ELF-1 (cell line): ENCODE data around the gene NOTCH1.
"Not testable (repeated sequence)": the region's sequence is repeated elsewhere in the genome, so short reads cannot be mapped to it uniquely, and the experiment has no call there.

ENCODE experiments used
- DNase-seq: peaks from one replicate; pipeline ENCODE4 v3.0.0-alpha.2; 2016; ENCODE audit warnings: low read depth, low spot score

The NOTCH1 gene

GRCh38 chr9:136564379-136564988 is 18.6 kb upstream of the NOTCH1 start:
- no peak for DNase-seq

DNA sequence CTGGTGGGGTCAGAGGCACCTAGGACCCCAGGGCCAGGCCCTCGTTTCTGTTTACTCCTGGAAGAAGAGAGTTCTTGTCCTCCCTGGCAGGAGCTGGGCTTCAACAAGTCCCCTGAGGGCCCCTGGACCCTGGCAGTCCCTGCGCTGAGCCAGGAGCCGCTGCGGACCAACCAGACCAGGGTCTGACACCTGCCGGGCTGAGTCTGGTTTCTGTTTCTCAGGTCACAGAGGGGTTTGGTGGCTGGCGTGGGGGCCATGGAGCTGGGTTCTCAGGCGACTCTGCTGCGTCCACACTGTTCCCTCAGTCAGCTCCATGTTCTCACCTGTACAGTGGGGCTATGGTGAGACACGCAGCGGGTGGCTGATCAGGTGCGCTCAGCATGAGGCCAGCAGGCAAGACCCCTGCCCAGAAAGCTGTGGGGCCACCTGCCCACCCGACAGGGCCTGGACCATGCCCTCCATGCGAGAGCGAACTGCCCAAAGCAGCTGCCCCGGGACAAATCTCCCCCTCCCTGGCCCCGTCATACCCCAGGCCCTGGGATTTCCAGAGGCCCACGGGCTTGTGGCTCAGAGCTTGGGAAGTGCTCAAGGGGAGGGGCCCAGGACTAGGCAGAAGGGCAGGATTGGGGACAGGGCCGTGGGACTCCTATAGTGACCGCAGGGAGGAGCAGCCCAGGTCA is 17.9 kb upstream of the NOTCH1 start:
- DNase-seq, result no peak

- no peak for DNase-seq
Measured at GRCh38 chr9:136562746-136563495, 17.1 kb upstream of the NOTCH1 start.

- DNase-seq, result no peak
Measured at GRCh38 chr9:136561779-136562178, 15.9 kb upstream of the NOTCH1 start.

DNA sequence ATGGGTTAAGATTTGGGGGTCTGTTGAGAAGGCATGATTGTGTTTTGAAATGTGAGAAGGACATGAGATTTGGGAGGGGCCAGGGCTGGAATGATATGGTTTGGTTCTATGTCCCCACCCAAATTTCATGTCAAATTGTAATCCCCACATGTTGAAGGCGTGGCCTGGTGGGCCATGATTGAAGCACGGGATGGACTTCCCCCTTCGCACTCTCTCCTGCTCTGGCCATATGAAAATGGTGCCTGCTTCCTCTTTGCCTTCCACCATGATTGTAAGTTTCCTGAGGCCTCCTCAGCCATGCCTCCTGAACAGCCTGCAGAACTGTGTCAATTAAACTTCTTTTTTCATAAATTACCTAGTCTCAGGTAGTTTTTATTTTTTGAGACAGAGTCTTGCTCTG is 14.7 kb upstream of the NOTCH1 start:
- no peak for DNase-seq

DNA sequence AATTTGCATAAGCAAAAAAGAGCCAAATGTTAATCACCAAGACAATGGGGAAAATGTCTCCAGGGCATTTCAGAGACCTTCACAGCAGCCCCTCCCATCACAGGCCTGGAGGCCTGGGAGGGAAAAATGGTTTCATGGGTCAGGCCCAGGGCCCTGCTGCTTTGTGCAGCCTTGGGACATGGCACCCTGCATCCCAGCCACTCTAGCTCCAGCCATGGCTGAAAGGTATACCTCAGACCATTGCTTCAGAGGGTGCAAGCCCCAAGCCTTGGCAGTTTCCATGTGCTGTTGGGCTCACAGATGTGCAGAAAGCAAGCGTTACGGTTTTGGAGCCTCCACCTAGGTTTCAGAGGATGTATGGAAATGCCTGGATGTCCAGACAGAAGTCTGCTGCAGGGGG is 13.5 kb upstream of the NOTCH1 start:
- DNase-seq, result not testable (repeated sequence)

GRCh38 chr9:136558846-136559245 is 13.0 kb upstream of the NOTCH1 start:
- DNase-seq, result not testable (repeated sequence)

DNA sequence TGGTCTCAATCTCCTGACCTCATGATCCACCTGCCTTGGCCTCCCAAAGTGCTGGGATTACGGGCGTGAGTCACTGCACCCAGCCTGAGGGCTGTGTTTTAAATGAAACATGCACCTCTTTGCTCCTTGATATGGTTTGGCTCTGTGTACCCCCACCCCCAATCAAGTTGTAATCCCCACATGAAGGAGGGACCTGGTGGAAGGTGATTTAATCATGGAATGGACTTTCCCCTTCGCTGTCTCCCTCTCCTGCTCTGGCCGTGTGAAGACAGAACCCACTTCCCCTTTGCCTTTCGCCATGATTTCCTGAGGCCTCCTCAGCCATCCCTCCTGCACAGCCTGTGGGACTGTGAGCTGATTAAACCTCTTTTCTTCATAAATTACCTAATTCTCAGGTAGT is 12.5 kb upstream of the NOTCH1 start:
- no peak for DNase-seq

DNA sequence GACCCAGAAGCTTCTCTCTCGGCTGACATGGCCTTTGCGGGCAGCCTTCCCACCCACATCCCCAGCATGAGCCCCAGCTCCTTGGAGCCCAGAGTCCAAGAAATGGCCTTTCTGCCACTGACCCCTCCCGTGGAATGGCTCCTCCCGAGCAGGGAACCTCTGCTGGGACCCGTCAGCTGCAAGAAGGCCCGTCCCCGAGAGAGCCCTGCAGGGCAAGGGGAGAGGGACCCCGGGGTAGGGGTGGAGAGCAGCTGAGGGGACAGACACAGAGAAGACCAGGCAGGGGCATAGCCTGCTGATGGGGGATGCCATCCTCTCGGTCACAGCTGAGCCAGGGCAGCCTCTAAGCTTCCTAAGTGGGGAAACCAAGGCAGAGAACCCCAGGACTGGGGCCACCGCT is 11.2 kb upstream of the NOTCH1 start:
- DNase-seq, result no peak

DNA sequence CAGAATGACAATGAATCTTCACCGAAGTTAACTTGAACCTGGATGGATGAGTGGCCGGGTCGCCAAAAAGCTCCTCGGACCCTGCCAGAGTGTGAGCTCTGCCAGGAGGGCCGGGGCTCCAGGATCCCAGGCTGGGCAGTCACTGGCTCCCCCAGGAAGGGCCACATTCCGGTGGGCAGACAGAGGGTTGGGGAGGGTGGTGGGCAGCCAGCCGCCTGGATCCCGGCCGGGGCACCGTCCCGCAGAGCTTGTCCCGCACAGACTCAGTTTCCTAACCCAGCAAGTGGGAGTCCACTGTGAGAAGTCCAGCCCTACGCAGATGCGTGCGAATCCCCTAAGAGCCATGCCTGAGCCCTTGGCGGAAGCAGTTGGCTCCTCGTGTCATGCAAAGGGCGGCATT is 10.3 kb upstream of the NOTCH1 start:
- DNase-seq, result no peak

GRCh38 chr9:136554870-136555269 is 9.0 kb upstream of the NOTCH1 start:
- no peak for DNase-seq

GRCh38 chr9:136553581-136553980 is 7.7 kb upstream of the NOTCH1 start:
- DNase-seq, result no peak

DNA sequence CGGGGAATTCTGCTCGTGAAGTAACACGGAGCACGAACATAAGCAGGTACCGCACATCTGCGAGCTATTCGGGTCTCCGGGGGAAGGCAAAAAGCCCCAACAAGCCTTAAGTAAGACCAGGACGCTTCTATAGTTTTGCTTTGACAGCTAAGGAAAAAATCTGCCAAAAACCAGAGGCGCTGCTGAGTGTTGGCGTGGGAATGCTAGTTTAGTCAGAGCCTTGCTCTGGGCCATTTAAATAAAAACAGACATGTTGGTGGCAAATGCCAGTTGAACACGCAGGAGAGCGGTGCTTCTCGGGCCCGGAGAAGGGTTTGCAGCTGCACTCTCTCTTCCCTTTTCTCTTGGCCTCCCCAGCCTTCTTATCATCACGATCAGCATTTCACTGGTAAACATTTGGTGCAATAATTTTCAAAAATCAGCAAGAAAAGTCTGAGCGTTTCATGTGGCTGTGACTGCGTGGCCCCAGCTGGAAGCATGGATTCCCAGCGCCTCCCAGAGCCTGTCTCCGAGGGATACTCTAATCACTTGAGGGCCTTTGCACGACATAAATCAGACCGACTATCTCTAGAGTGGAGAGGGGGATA is 6.4 kb upstream of the NOTCH1 start:
- DNase-seq, result no peak

- DNase-seq, result no peak
Measured at GRCh38 chr9:136551401-136552116, 5.7 kb upstream of the NOTCH1 start.

DNA sequence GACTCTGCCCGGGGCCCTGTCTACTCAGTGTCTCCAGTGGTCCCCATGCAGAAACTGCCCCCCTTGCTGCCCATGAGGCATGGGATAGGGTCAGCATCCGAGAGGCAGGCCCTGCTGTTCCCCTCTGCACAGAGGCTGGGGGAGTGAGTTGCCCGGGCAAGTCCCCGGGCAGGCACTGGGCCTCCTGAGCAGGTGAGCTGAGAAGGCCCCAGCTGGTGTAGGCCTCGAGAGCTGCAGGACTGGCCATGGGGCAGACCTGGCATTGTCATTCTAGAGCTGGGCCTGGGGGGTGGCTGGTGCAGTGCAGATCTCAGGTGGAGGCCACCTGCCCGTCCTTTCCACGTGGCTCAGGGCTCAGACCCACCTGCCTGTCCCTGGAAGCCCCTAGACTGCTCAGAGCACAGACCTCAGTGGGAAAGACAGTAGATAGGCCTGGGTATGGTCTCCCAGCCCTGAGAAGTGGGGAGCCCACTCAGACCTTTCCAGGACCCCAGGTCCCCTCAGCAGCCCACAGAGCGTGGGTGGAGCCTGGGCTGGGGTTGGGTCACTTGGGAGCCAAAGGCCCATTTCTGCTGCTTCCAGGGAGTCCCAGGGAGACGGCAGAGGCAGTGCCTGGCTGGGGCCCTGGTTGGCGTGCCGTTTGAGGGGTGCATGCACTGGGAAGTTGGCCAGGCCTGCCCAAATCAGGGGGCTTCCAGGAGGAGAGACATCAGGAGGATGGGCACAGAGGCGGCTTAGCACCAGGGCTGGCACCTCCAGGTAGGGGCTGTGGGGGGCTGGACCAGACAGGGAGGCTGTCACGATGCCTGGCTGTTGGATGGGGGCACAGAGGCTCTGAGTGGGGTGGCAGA is 4.8 kb upstream of the NOTCH1 start:
- no peak for DNase-seq

DNA sequence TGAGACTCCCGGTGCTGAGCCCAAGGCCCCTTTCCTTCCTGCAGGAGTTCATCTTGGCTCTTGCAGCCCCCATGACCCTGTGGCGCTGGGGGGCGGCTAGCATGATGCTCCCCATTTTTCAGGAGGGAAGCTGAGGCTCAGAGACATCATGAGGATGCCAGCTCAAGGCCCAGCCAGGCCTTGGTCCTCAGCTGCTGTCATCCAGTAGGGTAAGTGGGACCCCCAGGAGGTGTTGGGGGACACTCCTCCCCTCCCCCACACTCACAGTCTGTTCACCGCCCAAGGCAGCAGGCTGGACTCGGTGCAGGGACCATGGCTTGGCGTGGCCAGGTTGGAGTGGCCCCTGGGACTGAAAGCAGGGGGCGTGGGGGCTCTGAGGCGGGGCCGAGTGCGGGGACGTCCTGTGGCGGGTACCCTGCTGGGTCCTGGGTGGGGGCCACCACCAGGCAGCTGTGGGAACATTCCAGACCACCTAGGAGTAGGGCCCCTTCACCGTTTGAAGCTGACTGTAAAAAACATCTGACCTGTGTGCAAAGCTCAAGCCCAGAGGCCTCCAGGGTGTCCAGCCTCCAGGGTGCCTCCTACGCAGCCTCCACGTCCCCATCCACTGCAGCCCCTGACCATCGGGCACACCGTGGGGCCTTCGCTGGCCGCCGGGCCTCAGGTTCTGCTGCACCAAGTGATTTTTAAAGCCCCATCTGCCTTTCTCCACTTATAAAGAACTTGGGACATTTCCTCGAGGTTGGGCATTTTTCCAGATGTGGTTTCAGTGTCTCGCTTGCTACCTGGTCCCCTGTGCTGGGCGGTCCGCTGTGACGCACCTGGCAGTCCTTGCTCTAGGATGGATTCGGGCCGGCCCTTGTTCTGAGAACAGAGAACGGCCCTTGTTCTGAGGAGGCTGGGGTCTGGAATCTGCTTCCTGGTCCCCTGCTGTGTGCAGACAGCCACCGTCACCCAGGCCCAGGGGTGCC is 3.4 kb upstream of the NOTCH1 start:
- no peak for DNase-seq

- DNase-seq, result no peak
Measured at GRCh38 chr9:136547508-136548215, 1.8 kb upstream of the NOTCH1 start.

DNA sequence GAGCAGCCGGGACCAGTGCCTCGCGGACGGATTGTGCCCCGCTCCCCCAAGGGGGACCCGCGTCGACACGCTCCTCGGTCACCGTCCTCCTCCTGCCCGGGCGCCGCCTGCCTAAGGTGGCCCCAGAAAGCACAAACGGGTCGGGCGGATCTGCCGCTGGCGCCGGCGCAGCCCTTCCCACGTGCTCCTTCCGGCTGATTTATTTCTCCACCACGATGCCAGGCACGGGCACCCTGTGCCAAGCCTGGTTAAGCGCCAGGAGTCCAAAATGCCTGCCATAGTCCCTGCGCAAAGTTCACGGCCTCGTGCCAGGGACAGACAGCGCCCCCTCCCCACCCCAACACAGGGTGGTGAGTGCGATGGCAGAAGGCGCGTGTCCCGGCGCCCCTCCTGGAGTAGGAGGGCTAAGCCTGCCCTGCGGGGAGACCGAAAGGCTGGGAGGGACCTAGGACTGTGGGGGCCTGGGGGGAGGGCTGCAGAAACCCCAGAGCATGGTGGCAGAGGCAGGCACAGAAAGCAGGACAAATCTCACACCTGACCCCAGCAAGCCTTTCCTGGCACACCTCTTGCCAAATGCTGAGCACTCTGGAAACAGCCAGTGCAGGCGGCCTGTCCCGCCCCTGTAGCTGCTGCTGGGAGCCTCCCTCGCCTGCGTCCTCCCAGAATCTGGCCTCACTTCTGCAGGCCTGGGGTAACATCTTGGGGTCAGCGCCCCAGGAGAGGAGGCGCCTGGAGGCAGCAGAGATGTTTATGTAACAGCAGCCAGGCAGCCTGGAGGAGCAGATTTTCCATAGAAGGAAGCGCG is 1.1 kb upstream of the NOTCH1 start:
- DNase-seq, result peak; percentile 69

DNA sequence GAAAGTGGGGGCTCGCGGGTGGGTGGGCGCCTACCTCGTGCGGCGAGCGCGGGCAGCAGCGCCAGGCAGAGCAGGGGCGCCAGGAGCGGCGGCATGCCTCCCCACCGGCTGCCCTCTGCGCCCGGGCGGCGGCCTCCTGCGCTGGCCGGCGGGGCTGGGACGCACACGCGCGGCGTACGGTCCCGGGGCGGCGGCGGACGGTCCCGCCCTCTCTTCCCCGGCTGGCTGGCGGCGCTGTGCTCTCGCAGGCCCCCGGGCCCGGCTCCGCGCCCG is 220 bp downstream of the NOTCH1 start:
- no peak for DNase-seq
